ENCODE measurements around the gene CLEC1A. TPM values are rescaled to one million over a fixed set of nuclear protein-coding genes. Genes with fewer than 3 reads are reported as not detected.

Gene CLEC1A
- total and polyA plus RNA-seq, 3 donors from 2014 or later, result 2.7 to 3.2 (median 2.9) TPM

DNA sequence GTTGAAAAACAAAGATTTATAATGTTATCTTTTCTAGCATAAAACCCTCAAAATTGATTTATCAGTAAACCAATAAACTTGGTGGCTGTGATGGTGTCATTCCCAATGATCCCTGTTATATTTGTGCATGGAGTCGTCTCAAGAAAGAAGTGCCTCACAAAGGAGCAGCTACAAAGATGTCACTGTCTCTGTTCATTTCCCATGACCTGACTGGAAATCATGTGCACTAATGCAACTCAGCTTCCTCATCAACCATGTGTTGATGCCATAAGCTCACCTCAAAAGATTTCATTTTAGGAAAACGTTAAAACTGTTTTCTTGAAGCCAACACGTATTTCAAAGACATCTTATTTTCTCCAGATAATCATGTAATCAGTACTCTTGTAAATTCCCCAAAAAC lies 28.8 kb downstream of the CLEC1A start:
- Histone ChIP-seq H3K4me3 (no peak overlapping the region), H3K4me1 (no peaks in the 10 kb centered on the region), H3K9me3 (no peaks in the 10 kb centered on the region), H3K27me3 (no peaks in the 10 kb centered on the region), H3K36me3 (ENCODE audit: low read depth, missing control alignments) (no peaks in the 10 kb centered on the region), H3K27ac (no peak overlapping the region)
- intact Hi-C loops (cut with DNase I; ENCODE audit: low total_unique reads), result no loop called here
- DNase-seq, result no peak
- 26 to 28% methylated on average over 3 of the region's 3 CpGs for WGBS, 2 donors
- TF ChIP-seq, protein P1, sequence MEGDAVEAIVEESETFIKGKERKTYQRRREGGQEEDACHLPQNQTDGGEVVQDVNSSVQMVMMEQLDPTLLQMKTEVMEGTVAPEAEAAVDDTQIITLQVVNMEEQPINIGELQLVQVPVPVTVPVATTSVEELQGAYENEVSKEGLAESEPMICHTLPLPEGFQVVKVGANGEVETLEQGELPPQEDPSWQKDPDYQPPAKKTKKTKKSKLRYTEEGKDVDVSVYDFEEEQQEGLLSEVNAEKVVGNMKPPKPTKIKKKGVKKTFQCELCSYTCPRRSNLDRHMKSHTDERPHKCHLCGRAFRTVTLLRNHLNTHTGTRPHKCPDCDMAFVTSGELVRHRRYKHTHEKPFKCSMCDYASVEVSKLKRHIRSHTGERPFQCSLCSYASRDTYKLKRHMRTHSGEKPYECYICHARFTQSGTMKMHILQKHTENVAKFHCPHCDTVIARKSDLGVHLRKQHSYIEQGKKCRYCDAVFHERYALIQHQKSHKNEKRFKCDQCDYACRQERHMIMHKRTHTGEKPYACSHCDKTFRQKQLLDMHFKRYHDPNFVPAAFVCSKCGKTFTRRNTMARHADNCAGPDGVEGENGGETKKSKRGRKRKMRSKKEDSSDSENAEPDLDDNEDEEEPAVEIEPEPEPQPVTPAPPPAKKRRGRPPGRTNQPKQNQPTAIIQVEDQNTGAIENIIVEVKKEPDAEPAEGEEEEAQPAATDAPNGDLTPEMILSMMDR (IDR thresholded peaks at IDR 0.05), result no peak
- TF ChIP-seq POLR2A (IDR thresholded peaks at IDR 0.05), result no peak

DNA sequence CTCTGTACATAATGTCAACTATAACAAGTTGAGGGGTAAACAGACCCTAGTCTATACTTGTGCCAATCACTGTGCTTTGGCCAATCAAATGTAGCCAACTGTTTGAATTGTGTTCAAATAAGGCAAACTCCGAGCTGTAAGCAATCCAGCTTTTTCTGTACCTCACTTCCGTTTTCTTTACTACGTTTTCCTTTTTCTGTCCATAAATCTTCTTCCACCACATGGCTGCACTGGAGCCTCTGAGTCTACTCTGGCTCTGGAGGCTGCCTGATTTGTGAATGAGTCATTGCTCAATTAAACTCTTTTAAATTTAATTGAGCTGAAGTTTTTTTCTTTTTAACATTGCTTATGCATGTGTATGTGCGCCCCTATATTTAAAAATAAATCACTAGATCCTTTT lies 29.7 kb downstream of the CLEC1A start:
- no peak for DNase-seq
- no peak overlapping the region for H3K4me3 ChIP-seq
- H3K9me3 ChIP-seq, result no peaks in the 10 kb centered on the region
- 61 to 75% methylated on average over 4 of the region's 4 CpGs for WGBS, 2 donors
- no peaks in the 10 kb centered on the region for H3K4me1 ChIP-seq
- intact Hi-C loops (cut with DNase I; ENCODE audit: low total_unique reads), result no loop called here
- H3K27me3 ChIP-seq, result no peaks in the 10 kb centered on the region
- H3K27ac ChIP-seq, result peak overlapping the region in 1 of 2 donors; percentile 62
- H3K36me3 ChIP-seq (ENCODE audit: low read depth, missing control alignments), result no peaks in the 10 kb centered on the region
- TF ChIP-seq POLR2A (IDR thresholded peaks at IDR 0.05), result no peak
- TF ChIP-seq, protein P1 (IDR thresholded peaks at IDR 0.05), result no peak

DNA sequence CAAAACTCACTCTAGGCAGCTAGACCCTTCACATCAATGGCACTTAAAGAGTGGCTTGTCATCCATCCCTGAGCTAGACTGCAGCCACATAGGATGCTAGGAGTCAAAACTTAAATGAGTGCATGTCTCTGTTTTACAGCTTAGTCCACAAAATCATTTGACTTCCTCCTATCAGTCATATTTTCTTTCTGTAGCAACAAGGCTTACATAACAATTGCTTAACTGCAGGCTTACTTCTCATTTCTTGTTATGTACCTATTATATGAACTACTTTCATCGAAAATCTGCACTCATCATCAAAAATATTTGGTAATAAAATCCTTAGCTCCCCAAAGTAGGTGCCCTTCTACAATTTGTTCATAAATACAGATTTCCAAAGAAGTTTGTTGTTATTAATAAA lies 30.1 kb downstream of the CLEC1A start:
- H3K27me3 ChIP-seq, result no peaks in the 10 kb centered on the region
- no peaks in the 10 kb centered on the region for H3K9me3 ChIP-seq
- H3K4me1 ChIP-seq, result no peaks in the 10 kb centered on the region
- H3K4me3 ChIP-seq, result no peak overlapping the region
- intact Hi-C loops (cut with DNase I; ENCODE audit: low total_unique reads), result no loop called here
- 80 to 83% methylated on average over 1 of the region's 1 CpG for WGBS, 2 donors
- TF ChIP-seq, protein P1 (IDR thresholded peaks at IDR 0.05), result no peak
- no peak for TF ChIP-seq POLR2A (IDR thresholded peaks at IDR 0.05)
- DNase-seq, result no peak
- peak overlapping the region in 1 of 2 donors; percentile 62 for H3K27ac ChIP-seq
- H3K36me3 ChIP-seq (ENCODE audit: low read depth, missing control alignments), result no peaks in the 10 kb centered on the region

DNA sequence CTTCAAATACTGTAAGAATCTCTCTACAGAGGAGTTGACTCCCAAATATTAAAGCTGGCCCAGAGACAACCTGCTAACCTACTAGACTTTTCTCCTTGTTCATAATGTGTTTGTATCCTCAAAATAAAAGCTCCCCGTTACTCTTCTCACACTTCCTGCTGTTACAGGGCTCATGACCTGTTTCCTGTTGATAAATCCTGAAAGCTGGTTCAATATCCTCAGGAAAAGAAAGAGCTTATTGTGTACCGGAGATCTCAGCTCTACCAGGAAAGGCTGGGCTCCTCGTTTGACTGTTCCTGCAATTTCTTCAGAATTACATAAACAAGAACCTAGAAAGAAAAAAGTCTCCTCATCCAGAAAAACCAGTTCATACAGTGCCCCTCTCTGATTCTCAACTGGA lies 30.8 kb downstream of the CLEC1A start:
- Histone ChIP-seq H3K9me3 (no peaks in the 10 kb centered on the region), H3K4me1 (no peaks in the 10 kb centered on the region), H3K36me3 (ENCODE audit: low read depth, missing control alignments) (no peaks in the 10 kb centered on the region), H3K4me3 (no peak overlapping the region), H3K27me3 (no peaks in the 10 kb centered on the region), H3K27ac (peak overlapping the region in 1 of 2 donors; percentile 62)
- TF ChIP-seq, protein P1 (IDR thresholded peaks at IDR 0.05), result no peak
- no peak for TF ChIP-seq POLR2A (IDR thresholded peaks at IDR 0.05)
- DNase-seq, result no peak
- 26 to 58% methylated on average over 3 of the region's 3 CpGs for WGBS, 2 donors
- intact Hi-C loops (cut with DNase I; ENCODE audit: low total_unique reads), result no loop called here

DNA sequence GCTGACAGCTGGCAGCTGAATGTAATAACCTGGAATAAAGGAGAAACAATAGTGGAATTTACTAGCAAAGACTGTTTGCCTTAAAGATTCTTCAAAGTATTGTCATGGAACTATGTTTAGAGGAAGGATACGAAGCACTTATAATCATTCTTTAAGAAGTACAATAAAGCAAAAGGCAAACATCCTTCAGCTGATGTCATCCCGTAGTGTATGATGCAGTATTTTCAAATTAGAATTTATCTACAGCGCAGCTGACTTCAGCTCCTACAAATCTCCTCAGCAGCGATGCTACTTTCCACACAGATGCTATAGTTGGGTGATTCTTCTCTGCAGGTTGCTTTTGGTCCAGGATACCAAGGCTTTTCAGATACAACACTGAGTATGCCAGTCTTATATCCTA lies 31.5 kb downstream of the CLEC1A start:
- WGBS, 2 donors, result 77 to 90% methylated on average over 4 of the region's 4 CpGs
- H3K27ac ChIP-seq, result peak overlapping the region in 1 of 2 donors; percentile 62

More for the DNA sequence above, 31.5 kb downstream of the CLEC1A start:
- H3K4me3 ChIP-seq, result no peak overlapping the region
- TF ChIP-seq POLR2A (IDR thresholded peaks at IDR 0.05), result no peak
- TF ChIP-seq, protein P1 (IDR thresholded peaks at IDR 0.05), result no peak
- no peaks in the 10 kb centered on the region for H3K4me1 ChIP-seq
- intact Hi-C loops (cut with DNase I; ENCODE audit: low total_unique reads), result no loop called here
- no peaks in the 10 kb centered on the region for H3K27me3 ChIP-seq
- no peak for DNase-seq
- no peaks in the 10 kb centered on the region for H3K36me3 ChIP-seq (ENCODE audit: low read depth, missing control alignments)
- no peaks in the 10 kb centered on the region for H3K9me3 ChIP-seq
